HEK293 (cell line): ENCODE data around the gene YARS1.

Source experiments
- ZBTB21 ChIP-seq: fragments of 450-650 bp; formaldehyde crosslinking; IDR thresholded peaks from 2 replicates; pipeline ENCODE4 v1.5.1; 2017; ENCODE audit warnings: missing biosample characterization, missing genetic modification characterization
- ZFP41 ChIP-seq: fragments of 450-650 bp; formaldehyde crosslinking; IDR thresholded peaks from 2 replicates; pipeline ENCODE4 v1.5.1; 2016; ENCODE audit warnings: missing biosample characterization, missing genetic modification characterization, borderline replicate concordance
- ZNF24 ChIP-seq: fragments of 450-650 bp; formaldehyde crosslinking; IDR thresholded peaks from 2 replicates; pipeline ENCODE4 v1.5.1; 2016; ENCODE audit warnings: missing biosample characterization, missing genetic modification characterization
- ZNF555 ChIP-seq: fragments of 450-650 bp; formaldehyde crosslinking; conservative IDR thresholded peaks from 2 replicates; pipeline ENCODE4 v1.5.1; 2017; ENCODE audit warnings: missing biosample characterization, mild to moderate bottlenecking, missing genetic modification characterization, inconsistent platforms
- TF ChIP-seq, protein P1 (sequence below): fragments of 450-650 bp; formaldehyde crosslinking; IDR thresholded peaks from 2 replicates; pipeline ENCODE4 v1.5.1; 2016; ENCODE audit warnings: missing biosample characterization, missing genetic modification characterization

DNA sequence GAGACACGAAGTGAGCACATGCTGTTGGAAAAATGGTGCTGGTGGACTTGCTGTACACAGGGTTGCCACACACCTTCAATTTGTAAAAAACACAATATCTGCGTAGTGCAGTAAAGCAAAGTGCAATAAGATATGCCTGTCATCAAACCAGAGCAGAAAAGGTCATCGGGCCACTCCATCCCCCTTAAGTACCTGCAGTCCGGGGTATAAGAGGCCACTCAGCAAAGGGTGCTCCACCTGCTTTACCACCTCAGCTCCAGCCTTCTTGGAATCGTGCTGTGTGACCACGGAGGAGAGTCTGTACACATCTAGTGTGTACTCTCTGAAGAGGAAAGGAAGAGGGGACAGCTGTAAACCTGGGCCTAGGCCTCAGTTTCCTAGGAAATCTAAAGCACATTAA is 10.9 kb downstream of the YARS1 start:
- TF ChIP-seq, protein P1, sequence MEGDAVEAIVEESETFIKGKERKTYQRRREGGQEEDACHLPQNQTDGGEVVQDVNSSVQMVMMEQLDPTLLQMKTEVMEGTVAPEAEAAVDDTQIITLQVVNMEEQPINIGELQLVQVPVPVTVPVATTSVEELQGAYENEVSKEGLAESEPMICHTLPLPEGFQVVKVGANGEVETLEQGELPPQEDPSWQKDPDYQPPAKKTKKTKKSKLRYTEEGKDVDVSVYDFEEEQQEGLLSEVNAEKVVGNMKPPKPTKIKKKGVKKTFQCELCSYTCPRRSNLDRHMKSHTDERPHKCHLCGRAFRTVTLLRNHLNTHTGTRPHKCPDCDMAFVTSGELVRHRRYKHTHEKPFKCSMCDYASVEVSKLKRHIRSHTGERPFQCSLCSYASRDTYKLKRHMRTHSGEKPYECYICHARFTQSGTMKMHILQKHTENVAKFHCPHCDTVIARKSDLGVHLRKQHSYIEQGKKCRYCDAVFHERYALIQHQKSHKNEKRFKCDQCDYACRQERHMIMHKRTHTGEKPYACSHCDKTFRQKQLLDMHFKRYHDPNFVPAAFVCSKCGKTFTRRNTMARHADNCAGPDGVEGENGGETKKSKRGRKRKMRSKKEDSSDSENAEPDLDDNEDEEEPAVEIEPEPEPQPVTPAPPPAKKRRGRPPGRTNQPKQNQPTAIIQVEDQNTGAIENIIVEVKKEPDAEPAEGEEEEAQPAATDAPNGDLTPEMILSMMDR (tag by site-specific recombination): no peak
- no peak for TF ChIP-seq ZFP41 (tag by site-specific recombination)
- TF ChIP-seq ZNF555: no peak
- TF ChIP-seq ZBTB21 (tag by site-specific recombination): no peak
- no peak for TF ChIP-seq ZNF24 (tag by site-specific recombination)
